GM10248 (cell line): ENCODE results near the gene TRMT112.

ENCODE experiments used
- CTCF ChIA-PET: fragments of 300-600 bp; sonication (Branson Sonifier 250); formaldehyde crosslinking; extraction: SDS; loops from one replicate; lab custom pipeline; 2021; ENCODE audit warnings: antibody characterized with exemption; lab: Yijun Ruan, JAX
- POLR2A ChIA-PET: fragments of 350-650 bp; sonication (Branson Sonifier 250); formaldehyde crosslinking; extraction: SDS; loops from one replicate; lab custom pipeline; 2020; ENCODE audit warnings: antibody characterized with exemption; lab: Yijun Ruan, JAX
- DNase-seq: peaks from one replicate; pipeline ENCODE4 v3.0.0; 2012; ENCODE audit errors: extremely low spot score
- CTCF ChIP-seq: IDR thresholded peaks from 2 replicates; pipeline ENCODE4 v1.5.1; 2012; ENCODE audit warnings: mild to moderate bottlenecking, low read depth; ENCODE audit errors: extremely low read depth, missing control alignments, control extremely low read depth

The TRMT112 gene

GRCh38 chr11:64317325-64317960 is at the start of gene TRMT112:
Gene TRMT112, minus strand, starts transcription at chr11:64317559. Its CDS starts 33 bp downstream, at chr11:64317526.
- no peak for TF ChIP-seq CTCF
- ChIA-PET CTCF (interaction anchor here (0.7 to 4.5 kb wide), 18 partner anchors 10 to 165 kb away, joined by 3 to 71 read pairs (median 6); partner anchors contain the start of genes CCDC88B, ESRRA and RPS6KA4), POLR2A (interaction anchor here (0.5 to 2.2 kb wide), 16 partner anchors 8 to 140 kb away, joined by 3 to 18 read pairs (median 6); partner anchors contain the start of genes ESRRA, FKBP2, STIP1 and VEGFB)
- peak; percentile 93 for DNase-seq

- no peak for DNase-seq
- CTCF ChIA-PET, result interaction anchor here (1.3 to 3.1 kb wide), 2 partner anchors 11 to 82 kb away, joined by 3 to 11 read pairs; no protein-coding TSS in a partner anchor
- no peak for TF ChIP-seq CTCF
- POLR2A ChIA-PET, result no interaction called here
Observed at GRCh38 chr11:64366751-64367150, 49.4 kb upstream of the TRMT112 start.

DNA sequence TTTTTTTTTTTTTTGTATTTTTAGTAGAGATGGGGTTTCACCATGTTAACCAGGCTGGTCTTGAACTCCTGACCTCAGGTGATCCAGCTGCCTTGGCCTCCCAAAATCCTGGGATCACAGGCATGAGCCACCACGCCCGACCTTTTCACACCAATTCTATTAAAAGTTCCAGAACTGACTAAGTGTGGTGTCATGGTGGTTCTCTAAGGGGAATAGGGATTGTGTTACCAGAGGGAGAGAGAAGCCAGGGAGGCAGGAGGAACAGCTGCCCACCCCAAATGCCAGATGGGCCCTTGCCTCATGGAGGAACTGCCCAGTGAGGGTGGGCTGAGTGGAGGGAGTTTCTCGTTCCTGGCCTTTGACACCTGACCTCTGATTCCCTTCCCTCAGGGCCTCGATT is 47.6 kb upstream of the TRMT112 start:
- CTCF ChIA-PET, result interaction anchor here (1.3 to 2.7 kb wide), 4 partner anchors 10 to 84 kb away, joined by 4 to 6 read pairs (median 4); no protein-coding TSS in a partner anchor
- TF ChIP-seq CTCF, result no peak
- DNase-seq, result no peak
- POLR2A ChIA-PET, result no interaction called here

- CTCF ChIA-PET, result interaction anchor here (1.3 to 2.7 kb wide), 4 partner anchors 9 to 85 kb away, joined by 4 to 6 read pairs (median 4); no protein-coding TSS in a partner anchor
- TF ChIP-seq CTCF, result no peak
- POLR2A ChIA-PET, result interaction anchor here (0.6 kb wide), 1 partner anchor 14 kb away, joined by 3 read pairs; no protein-coding TSS in a partner anchor
- DNase-seq, result no peak
Observed at GRCh38 chr11:64364435-64364834, 47.1 kb upstream of the TRMT112 start.

DNA sequence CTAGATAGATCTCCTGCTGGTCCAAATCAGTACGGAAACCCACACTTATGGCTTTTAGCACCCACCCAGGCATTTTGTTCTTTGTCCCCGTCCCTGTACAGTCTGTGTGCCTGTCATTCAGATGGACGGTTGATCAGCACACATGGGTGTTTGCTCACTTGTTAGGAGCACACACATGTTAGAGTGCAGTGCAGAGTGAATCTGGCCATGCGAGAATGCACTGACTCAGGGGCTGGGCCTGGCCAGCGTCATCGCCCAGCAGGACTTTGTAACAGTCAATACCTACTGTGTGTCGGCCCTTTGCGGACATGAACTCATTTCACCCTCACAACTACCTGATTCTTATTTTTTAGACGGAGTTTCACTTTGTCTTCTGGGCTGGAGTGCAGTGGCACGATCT is 45.0 kb upstream of the TRMT112 start:
- DNase-seq, result no peak
- ChIA-PET CTCF (interaction anchor here (2.7 kb wide), 1 partner anchor 9 kb away, joined by 5 read pairs; no protein-coding TSS in a partner anchor), POLR2A (interaction anchor here (1.2 kb wide), 1 partner anchor 8 kb away, joined by 9 read pairs; no protein-coding TSS in a partner anchor)
- no peak for TF ChIP-seq CTCF

GRCh38 chr11:64361659-64362058 is 44.3 kb upstream of the TRMT112 start:
- ChIA-PET CTCF (interaction anchor here (1.7 to 2.6 kb wide), 2 partner anchors 13 to 57 kb away, joined by 4 to 8 read pairs; no protein-coding TSS in a partner anchor), POLR2A (interaction anchor here (1.2 kb wide), 1 partner anchor 9 kb away, joined by 9 read pairs; no protein-coding TSS in a partner anchor)
- no peak for TF ChIP-seq CTCF
- DNase-seq, result no peak
